ENCODE measurements around the gene ZNF516.

The ZNF516 gene

DNA sequence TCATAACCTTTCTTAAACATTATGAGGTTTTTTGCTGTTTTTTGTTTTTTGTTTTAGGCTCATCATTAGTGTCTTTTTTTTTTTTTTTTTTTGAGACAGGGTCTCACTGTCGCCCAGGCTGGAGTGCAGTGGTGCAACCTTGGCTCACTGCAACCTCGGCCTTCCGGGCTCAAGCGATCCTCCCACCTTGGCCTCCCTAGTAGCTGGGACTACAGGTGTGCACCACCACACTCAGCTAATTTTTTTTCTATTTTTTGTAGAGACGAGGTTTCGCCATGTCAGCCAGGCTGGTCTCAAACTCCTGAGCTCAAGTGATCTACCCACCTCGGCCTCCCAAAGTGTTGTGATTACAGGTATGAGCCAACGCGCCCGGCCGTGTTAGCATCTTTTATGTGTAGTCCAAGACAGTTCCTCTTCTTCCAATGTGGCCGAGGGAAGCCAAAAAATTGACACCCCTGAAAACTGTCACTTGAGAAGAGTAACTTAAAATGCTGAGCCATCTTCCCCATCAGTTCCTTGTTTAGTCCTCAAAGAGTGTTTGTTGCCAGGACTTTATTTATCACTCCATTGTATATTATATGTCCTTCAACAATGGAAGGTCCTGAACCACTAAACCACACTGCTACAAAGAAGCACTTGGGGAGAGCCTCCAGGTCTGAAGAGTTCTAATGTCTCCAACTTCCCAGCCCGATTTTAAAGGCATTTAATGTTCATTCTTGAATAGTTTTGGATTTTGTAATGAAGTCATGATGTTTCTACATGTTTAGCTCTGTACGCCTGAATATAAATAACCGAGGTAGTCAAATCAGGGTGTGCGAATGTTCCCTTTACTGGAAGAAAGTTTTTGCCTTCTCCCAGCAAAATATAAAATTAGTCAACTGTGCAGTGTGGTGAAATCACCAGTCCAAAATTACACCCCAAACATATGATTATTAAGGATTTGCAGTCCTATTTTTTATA, 26.4 kb downstream of the ZNF516 start:
- DNase-seq (ENCODE audit: low read depth in 3 of 3): no peak

DNA sequence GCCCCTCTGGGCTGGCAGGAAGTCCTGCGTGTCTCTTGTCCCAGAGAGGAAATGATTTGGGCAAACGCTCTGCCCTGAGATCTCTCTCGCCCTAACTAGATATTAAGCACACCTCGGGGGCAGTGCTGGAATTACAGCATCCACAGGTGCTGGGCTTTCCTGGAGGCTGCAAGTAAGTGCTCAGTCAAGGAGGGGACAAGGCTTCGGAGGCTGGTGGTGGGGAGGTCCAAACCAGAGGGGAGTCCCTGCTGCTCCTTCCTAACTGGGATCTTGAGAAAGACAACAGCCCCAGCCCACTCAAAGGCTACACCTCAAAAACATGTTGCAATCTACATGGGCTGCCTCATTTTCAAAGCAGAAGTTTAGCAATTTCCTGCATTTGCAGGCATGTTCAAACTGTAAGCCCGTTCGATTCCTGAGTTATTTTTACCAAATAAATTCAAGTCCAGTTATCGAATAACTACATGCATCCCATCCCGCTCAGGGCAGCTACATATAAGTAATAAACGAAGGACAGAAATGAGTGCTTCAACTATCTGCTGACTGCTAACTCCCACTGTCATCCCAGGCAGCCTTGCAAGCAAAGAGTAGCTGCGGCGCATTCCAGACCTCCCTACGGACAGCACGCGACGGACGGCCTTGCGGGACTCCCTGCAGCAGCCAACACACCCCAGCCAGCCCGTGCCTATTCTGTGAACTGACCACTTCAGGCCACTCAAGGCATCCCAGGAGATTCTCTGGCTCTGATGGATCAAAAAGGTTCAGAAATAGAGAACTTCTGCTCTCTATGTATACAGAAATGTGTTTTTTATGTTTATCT, 27.5 kb downstream of the ZNF516 start:
- no peak for DNase-seq (ENCODE audit: low read depth in 3 of 3)

DNA sequence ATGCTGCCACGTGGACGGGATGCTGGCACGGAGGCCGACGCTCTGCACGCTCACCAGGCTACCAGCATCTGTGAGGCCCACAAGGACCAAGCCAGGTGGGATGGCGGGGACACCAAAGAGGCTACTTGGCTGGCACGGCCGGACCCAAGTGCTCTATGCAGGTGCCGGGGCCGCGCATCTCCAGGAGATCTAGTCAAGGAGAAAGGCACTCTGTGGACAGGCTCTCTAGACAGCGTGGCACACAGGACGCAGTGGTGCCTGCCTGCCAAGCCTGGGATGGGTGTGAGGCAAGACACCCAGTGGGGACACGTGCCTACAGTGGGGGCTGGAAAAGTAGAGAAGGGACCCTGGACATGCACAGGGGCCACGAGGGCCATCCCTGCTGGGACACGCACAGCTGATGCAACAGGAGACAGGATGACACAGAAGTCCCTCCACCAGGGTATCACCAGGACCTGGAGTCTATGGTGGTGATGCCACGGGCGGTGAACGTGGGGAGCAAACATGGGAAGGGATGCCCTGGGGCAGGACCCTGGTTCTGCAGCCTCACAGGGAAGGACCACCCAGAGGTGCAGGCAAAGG, 28.5 kb downstream of the ZNF516 start:
- no peak for DNase-seq (ENCODE audit: low read depth in 3 of 3)

DNA sequence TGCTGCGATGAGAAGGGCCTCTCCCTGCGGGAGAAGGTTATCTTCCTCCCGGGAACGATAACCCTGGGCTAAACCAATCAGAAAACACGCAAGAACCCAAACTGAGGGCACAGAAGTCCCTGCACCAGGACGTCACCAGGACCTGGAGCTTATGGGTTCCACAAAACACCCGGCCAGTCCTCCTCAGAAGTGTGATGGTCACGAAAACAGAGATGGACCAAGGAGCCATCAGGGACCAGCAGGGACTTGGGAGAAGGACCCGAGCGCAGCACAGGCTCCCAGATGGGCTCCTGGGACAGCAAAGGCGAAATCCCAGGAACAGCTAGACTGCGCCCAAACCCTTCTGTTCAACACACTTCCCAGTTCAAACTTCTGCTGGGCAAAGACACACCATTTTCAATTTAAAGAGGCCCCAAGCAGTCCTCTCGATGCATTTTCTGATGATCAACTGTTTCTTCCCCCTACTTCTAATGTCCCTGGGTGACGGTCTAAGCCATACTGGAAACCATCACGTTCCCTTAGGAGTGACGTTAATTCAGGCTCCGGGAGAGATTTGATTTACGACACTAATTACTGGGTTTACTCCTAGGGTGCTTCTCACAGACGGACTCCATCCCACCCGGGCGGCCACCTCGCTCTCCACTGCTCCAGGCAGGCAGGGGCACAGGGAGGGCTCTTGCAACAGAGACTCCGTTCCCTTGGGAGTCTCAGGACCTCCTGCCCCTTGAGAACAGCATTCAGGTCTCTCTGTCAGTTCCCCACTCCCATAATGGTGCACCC, 29.2 kb downstream of the ZNF516 start:
- DNase-seq (ENCODE audit: low read depth in 3 of 3): no peak

GRCh38 chr18:76464281-76465259, 30.5 kb downstream of the ZNF516 start:
- no peak for DNase-seq (ENCODE audit: low read depth in 3 of 3)

- no peak for DNase-seq (ENCODE audit: low read depth in 3 of 3)
Measured at GRCh38 chr18:76463872-76464271, 31.2 kb downstream of the ZNF516 start.

- no peak for DNase-seq (ENCODE audit: low read depth in 3 of 3)
Measured at GRCh38 chr18:76463358-76463757, 31.7 kb downstream of the ZNF516 start.

DNA sequence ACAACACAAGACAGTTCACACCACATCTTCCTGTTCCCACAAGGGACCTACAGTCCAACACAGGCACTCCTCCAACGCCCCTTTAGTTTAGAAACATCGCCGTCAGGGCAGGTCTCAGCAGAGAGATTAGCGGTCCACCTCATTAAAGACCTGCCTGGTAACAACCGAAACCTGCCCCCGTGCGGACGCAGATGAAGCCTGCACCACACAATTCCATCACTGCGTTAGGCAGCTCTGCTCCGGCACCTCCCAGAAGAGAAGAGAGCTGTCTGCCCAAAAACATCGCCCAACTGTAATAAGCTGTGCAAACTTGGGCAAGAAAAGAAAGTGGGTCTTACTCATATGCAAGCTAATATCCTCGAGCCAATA, 32.7 kb downstream of the ZNF516 start:
- DNase-seq (ENCODE audit: low read depth in 3 of 3): no peak

GRCh38 chr18:76461692-76462325, 33.2 kb downstream of the ZNF516 start:
- no peak for DNase-seq (ENCODE audit: low read depth in 3 of 3)

DNA sequence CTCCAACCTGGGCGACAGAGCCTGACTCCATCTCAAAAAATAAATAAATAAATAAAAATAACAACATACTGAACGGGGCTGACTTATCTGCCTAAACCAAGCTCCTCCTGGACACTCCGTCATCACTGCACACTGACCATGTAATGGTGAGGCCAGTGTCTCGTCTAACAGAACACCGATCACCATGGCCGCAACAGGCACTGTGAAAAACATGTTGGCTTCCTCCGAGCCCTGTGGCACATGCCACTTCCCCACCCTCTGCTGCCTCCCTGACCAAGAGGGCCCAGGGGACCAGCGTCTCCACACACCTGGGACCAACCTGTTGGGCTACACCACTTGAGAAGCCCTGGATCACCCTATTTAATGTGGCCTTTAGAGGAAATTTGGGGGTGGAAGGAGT, 33.9 kb downstream of the ZNF516 start:
- DNase-seq (ENCODE audit: low read depth in 3 of 3): no peak

GRCh38 chr18:76460482-76460881, 34.6 kb downstream of the ZNF516 start:
- no peak for DNase-seq (ENCODE audit: low read depth in 3 of 3)

DNA sequence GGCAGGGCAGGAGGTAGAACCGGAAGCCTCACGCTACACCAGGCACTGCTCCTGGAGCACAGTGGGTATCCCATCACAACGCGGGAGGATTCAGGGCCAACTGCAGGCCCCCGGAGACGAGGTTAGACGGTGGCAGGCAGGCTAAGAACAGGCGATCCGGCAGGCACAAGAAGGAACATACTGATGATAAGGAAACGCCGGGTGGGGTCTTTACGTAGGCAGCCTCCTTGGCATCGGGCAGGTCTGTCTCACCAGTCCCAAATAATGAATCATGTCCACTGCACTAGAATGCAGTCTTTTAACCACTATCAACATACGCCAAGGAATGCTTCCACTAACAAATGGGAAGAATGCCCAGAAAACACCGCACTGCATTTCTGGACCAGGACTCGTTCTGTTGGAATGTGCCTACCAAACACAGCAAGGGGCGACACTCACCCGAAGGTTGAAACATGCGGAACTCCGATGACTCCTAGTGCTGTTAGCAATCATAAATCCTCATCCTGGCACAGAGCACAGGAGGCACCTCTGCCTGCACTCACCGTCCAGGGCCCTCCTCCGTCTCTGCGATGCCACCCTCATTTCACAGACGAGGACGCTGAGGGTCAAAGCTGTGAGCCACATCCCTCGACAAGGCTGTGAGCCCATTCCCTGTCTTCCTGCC, 35.2 kb downstream of the ZNF516 start:
- DNase-seq (ENCODE audit: low read depth in 3 of 3): no peak

GRCh38 chr18:76459312-76459686, 35.7 kb downstream of the ZNF516 start:
- DNase-seq (ENCODE audit: low read depth in 3 of 3): no peak

GRCh38 chr18:76458522-76459311, 36.3 kb downstream of the ZNF516 start:
- no peak for DNase-seq (ENCODE audit: low read depth in 3 of 3)

GRCh38 chr18:76457957-76458356, 37.1 kb downstream of the ZNF516 start:
- DNase-seq (ENCODE audit: low read depth in 3 of 3): no peak

GRCh38 chr18:76457475-76457874, 37.6 kb downstream of the ZNF516 start:
- no peak for DNase-seq (ENCODE audit: low read depth in 3 of 3)

DNA sequence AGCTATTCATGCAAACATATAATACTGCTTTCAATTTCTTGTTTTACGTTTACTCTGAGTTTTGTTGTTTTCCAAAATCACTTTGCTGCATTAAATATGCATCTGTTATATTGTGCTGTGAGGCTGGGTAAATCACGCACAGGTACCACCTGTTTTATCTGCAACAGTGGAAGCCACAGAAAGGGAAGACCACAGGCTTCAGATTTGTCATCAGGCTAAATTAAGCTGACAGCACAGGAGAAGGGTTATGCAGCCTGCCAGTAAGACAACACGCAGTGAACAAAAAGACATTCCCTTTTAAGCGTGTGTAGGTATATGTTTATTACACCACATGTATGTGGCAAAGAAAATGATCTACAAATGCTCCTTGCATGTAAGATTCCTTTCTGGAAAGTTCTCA, 38.2 kb downstream of the ZNF516 start:
- no peak for DNase-seq (ENCODE audit: low read depth in 3 of 3)

DNA sequence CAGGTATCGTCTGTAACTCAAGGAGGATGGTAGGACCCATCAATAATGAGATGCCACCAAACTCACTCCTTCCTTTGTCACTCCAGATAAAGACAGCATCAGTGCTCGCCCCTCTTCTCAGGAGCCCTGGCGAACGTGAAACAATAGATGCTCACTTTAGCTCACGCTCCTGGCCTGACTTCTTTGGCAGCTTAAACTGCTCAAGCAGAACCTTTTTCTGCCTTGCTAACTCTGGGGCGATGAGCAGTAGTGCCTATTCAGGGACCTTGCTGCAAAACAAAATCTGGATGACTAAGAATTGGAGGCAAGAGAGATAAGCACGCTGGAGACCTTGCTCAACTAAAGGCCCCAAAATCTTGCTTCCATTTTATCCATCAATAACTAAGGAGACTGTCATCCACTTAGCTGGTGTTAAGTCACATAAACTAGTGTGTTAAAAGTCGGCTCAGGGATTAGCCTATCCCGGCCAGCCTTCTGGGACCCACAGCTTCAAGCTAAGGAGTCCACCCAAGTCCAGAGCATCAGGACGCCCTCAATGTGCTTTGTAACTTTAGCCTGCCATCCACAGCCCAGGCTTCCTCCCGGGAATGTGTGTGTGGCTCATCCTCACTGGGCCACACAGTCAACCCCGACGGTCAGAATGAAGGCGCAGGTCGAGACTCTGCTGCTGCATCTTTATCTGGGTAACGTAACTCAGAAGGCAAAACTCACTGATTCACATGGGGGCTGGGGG, 38.9 kb downstream of the ZNF516 start:
- no peak for DNase-seq (ENCODE audit: low read depth in 3 of 3)
